ENCODE data around the gene C10orf67.
A peak's percentile ranks its signal among the peaks of the same experiment; 100 is the strongest.
"Not testable (repeated sequence)": the region's sequence is repeated elsewhere in the genome, so short reads cannot be mapped to it uniquely, and the experiment has no call there.

Gene C10orf67

DNA sequence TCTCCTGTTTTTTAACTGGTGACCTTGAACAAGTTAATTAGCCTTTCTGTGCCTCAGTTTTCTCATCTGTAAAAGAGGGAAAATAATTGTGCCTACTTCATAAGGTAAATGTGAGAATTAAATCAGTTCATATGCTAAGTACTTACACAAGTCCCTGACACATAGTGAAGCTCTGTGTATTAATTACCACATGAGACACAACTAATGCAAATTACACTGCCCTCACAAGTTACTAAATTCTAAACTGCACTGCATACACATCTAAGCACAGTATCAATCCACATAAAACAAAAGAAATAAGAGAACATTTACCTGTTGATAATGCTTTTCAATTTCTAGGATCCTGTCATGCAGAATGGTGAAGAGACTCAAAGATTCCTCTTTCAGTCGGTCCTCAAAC, 22.5 kb downstream of the C10orf67 start:
- DNase-seq, result no peak

- no peak for DNase-seq
Observed at GRCh38 chr10:23319835-23320234, 24.8 kb downstream of the C10orf67 start.

- DNase-seq, result no peak
Observed at GRCh38 chr10:23318359-23318758, 26.2 kb downstream of the C10orf67 start.

- no peak for DNase-seq
Observed at GRCh38 chr10:23317416-23317815, 27.2 kb downstream of the C10orf67 start.

DNA sequence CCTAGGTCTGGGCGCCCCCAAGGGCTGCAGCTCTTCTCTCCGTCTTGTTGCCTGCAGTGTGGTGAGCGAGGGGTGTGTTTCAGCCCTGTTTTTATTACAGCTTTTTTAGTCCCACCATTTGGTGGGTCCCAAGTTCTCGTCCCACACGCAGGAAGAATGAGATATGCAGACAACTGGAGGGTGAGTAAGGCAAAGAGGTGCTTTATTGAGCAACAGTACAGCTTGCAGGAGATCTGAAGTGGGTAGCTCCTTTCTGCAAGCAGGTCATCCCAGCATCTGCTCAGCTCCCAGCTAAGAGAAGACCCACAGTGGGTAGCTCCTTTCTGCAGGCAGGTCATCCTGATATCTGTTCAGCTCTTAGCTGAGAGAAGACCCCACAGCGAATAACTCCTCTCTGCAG, 28.2 kb downstream of the C10orf67 start:
- no peak for DNase-seq

- DNase-seq, result no peak
Observed at GRCh38 chr10:23315966-23316365, 28.6 kb downstream of the C10orf67 start.

DNA sequence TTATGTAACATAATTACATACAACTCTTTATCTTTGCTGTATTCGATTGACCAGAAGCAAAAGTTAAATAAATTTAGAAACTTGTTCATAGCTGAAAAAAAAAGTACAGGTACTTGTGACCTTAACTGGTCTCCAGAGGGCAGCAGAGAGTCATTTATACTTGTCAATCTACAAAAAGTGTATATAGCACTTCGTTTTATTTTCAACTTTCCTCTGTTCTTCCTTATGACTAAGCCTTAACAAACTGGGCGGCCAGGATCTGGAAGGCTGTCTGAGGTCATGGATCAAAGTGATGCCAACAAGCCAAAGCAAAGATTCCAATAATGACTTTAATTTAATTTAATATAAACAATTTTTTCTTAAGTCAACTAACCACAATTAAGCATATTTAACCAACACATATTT, 29.8 kb downstream of the C10orf67 start:
- peak; percentile 74 for DNase-seq

DNA sequence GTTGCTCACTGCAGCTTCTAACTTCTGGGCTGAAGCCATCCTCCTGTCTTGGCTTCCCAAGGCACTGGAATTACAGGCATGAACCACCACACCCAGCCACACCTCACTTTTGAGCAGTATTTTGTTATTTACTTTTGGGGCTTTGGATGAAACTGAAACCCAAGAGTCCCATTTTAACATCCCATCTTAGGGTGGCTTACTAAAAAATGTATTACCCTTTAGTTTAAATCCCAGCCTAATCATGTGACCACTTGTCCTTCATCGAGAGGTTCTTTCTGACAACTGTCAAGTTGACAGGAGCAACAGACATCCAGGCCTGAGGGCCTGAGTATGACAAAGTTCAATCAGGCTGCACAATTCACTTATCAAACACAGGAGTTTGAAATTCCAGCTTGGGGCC, 33.6 kb downstream of the C10orf67 start:
- no peak for DNase-seq

GRCh38 chr10:23310404-23310803, 34.2 kb downstream of the C10orf67 start:
- DNase-seq, result no peak

DNA sequence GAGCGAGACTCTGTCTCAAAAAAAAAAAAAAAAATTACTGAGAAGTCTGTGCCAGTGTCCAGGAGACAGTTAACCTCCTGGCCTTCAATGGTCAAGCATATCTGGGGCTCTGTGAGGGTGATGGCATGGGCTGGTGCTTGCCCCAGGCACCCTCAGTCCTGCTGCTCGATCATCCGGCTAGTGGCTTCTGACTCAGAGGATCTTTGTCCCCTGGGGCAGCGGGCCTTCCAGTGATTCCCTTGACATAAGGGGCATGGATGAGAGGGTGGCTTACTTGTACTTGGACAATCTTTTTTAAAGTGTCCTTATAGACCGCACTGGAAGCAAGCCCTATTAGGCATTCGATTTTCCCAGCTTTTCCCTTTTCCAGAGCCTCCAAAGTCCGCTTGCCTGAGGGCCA, 44.6 kb downstream of the C10orf67 start:
- not testable (repeated sequence) for DNase-seq

DNA sequence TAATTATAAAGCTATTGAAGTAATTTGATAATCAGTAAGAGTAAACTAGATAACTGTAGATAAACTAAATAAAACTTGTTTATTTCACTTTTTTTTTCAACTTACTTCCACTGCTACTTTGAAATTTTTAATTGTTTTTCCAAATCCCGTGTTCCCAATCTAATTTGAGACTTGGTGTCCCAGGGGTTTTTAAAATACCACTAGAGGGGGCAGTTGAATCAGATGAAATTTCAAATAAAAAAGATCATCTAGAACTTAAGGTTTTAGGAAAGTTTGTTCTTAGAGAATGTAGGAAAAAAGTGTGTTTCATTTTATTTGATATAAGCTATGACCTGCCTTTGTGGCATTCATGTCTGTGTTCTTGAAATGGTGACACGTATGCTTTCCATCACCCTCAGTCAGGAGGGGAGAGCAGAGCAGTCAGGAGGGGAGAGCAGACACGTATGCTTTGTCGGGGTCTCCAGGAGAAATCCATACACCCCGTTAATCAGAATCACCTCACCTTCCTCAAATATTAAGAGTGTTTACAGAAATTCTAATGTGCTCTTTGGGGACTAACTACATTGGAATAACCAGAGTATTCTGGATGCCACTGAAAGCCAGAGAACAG, 49.9 kb downstream of the C10orf67 start:
- DNase-seq, result no peak

GRCh38 chr10:23293973-23294590, 50.5 kb downstream of the C10orf67 start:
- no peak for DNase-seq

DNA sequence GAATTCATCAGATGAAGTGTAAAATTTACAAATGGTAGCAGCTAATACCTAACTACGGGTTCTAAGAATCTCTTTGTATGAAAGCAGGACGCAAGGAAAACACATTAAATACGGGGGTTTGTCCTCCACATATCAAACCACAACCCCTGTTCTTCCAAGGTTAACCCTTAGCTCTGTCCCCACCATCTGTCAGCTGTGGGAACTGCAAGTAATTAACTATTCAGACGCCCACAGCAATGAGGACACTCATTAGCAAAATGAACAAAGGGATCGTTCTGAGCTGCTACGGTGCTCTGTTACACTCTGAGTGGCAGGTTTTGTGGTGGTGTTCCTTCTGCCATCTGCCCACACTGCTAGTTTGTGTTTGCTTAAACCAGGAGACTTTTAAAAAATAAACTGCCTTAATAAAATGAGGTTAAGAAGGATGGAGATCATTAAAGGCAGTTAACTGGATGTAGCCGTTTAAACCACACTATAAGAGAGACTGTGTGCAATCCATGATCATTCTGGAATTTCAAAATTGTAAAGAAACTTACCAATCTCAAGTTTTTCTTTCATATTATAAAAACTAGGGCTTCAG, 51.4 kb downstream of the C10orf67 start:
- DNase-seq, result peak; percentile 10

- no peak for DNase-seq
Observed at GRCh38 chr10:23291551-23292334, 52.9 kb downstream of the C10orf67 start.

GRCh38 chr10:23284674-23285335, 59.8 kb downstream of the C10orf67 start:
- DNase-seq, result no peak

GRCh38 chr10:23284155-23284554, 60.4 kb downstream of the C10orf67 start:
- DNase-seq, result no peak

DNA sequence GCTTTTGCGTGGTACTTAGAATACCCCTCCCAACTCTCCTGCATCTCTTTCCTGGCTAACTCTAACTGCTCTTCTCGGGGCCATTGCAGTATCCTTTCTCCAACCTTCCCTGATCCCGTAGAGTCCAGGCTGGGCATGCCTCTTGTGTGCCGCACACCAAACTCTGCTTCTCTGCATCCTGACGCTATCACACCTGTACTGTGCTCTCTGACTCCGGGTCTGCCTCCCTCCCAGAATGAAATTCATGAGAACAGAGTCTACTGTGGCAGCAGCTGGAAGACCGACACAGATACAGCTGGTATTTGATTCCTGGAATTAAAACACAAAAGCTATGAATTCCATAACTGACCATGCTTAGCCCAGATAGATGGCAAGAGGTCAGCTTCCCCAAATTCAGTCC, 60.9 kb downstream of the C10orf67 start:
- DNase-seq, result no peak

DNA sequence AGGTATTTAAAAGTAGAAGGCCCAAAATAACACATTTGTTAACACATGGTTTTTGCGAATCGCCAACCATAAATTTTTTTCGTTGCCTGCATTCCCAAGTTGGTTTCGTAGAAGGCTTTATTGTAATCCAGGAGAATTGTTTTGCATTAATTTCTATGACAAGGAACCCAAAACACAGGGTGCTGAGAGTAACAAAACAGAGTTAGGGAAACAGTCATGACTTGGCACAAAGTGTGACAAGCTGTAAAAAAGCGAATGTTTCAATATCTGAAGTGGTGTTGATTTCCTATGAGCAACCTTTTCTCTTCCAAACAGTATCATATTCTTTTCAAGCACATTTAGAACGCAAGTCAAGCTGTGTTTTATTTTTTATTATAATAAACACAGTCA, 63.6 kb downstream of the C10orf67 start:
- no peak for DNase-seq

DNA sequence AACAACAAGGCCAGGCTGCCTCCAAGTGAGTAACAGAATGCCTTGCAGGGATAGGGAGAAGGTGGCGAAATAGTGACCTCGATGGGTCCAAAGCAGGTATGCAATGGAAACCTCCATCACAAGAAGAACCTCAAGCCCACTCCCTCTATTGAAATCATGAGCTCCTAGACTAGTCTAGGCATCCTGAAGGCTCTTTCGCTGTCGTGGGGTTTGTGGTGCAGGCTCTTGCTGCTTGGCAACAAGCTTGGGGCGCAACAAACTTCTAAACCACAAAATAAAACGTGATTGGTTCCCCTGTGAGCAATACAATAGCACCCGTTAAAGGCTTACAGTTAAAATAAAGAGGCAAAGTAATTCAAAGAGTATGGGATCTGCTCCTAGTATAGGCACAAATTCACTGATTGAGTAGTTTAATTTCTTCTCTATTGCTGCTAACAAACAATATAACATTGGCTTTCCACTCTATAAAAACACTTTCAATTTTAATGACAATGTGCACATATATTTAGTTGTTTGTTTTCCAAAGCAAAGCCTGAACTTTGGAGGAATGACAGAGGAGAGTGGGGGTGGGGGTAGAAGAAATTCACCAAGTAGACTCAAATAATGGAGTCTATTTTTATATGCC, 64.1 kb downstream of the C10orf67 start:
- DNase-seq, result no peak

DNA sequence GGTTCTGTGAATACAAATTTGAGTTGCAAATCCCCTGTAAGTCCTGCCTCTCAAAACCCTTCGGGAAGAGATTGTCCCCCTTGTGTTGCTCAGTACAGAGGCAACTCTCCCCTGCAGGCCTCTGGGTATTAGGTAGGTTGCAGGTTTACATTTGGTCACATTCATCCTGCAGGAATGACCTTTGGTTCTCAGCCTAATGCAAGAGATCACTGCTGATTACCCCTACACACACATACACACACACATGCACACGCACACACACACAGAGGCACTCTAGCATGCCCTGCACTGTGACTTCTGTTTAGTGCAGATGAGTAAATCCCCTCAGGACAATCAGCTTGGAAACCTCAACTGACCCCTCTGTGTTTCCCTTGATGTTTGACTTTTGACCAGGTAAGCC, 69.2 kb downstream of the C10orf67 start:
- no peak for DNase-seq

GRCh38 chr10:23274179-23274578, 70.4 kb downstream of the C10orf67 start:
- not testable (repeated sequence) for DNase-seq

GRCh38 chr10:23270531-23270930, 74.1 kb downstream of the C10orf67 start:
- DNase-seq, result no peak
